Esophagus (tissue), 2 donors: ENCODE measurements around the gene COL11A1. TPM values are rescaled to one million over a fixed set of nuclear protein-coding genes. Genes with fewer than 3 reads are reported as not detected.
A peak's percentile ranks its signal among the peaks of the same experiment; 100 is the strongest.

ENCODE experiments used
- H3K27ac ChIP-seq, 2 donors: one replicate each; pipeline ENCODE4 v1.5.1; 2013; ENCODE audit warnings: low read depth in 2 of 2, mild to moderate bottlenecking in 2 of 2, inconsistent platforms in 1 of 2, low read length in 1 of 2, moderate library complexity in 1 of 2
- H3K27me3 ChIP-seq, 2 donors: one replicate each; pipeline ENCODE4 v1.6.1; 2013; ENCODE audit warnings: low read length in 2 of 2, control low read depth in 1 of 2, mild to moderate bottlenecking in 1 of 2; ENCODE audit not compliant: insufficient read depth in 2 of 2, control insufficient read depth in 1 of 2
- H3K36me3 ChIP-seq, 2 donors: one replicate each; pipeline ENCODE4 v1.6.1; 2013; ENCODE audit warnings: low read length in 1 of 2; ENCODE audit not compliant: control insufficient read depth in 2 of 2, insufficient read depth in 2 of 2
- H3K4me1 ChIP-seq, 2 donors: one replicate each; pipeline ENCODE4 v1.6.1; 2013; ENCODE audit warnings: low read length in 1 of 2; ENCODE audit not compliant: control insufficient read depth in 2 of 2, insufficient read depth in 2 of 2
- H3K4me3 ChIP-seq, 2 donors: one replicate each; pipeline ENCODE4 v1.5.1; 2013; ENCODE audit warnings: low read length in 2 of 2, mild to moderate bottlenecking in 2 of 2, low read depth in 1 of 2, moderate library complexity in 1 of 2
- H3K9me3 ChIP-seq, 2 donors: one replicate each; pipeline ENCODE4 v1.6.1; 2013; ENCODE audit warnings: mild to moderate bottlenecking in 2 of 2, low read depth in 1 of 2, low read length in 1 of 2, moderate library complexity in 1 of 2; ENCODE audit not compliant: control insufficient read depth in 2 of 2, insufficient read depth in 1 of 2
- WGBS, 2 donors: extraction: QIAGEN DNeasy Blood & Tissue Kit; methylation state at CpG; one replicate each; pipeline ENCODE4 v1.1.7; 2013; 5-methylcytosine and 5-hydroxymethylcytosine counted together
- polyA plus RNA-seq, 2 donors: library from polyadenylated mRNA; stranded (reverse); fragments of 200-250 nt; gene quantifications; one replicate each; pipeline ENCODE4 v1.2.3, GENCODE V29; 2013
- donor health status: healthy with polysubstance abuse.
- donor health status: Bipolar disorder and iron deficiency.

COL11A1 gene
- polyA plus RNA-seq, 2 donors = 0.01 to 0.08 TPM

DNA sequence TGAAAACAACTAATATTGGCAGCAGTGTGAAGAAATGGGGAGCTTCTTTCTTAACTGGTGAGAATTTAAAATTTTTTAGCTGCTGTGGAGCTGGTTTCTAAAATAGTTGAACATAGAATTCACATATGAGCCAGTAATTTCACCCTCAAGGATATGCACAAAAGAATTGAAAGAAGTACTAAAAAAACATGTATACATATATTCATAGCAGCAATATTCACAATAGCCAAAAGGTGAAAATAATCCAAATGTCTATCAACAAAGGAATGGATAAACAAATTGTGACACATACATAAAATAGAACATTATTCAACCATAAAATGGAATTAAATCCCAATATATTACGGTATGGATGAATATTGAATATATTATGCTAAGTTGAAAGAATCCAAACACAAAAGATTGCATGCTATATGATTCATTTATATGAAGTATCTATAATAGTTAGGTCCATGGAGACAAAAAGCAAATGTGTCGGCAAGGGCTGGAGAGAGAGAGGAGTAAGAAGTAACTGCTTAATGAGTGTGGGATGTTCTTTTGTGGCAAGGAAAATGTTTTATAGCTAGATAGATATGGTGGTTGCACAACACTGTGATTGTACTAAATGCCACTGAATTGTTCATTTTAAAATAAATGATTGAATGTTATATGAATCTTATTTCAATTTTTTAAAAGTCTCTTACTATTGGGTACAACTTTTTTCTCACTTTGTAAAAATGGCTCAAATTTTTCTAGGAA lies 14.8 kb upstream of the COL11A1 start:
- Histone ChIP-seq H3K9me3 (no peaks in the 10 kb centered on the region), H3K27ac (no peak overlapping the region)
- 79 to 83% methylated on average over 2 of the region's 2 CpGs for WGBS, 2 donors

DNA sequence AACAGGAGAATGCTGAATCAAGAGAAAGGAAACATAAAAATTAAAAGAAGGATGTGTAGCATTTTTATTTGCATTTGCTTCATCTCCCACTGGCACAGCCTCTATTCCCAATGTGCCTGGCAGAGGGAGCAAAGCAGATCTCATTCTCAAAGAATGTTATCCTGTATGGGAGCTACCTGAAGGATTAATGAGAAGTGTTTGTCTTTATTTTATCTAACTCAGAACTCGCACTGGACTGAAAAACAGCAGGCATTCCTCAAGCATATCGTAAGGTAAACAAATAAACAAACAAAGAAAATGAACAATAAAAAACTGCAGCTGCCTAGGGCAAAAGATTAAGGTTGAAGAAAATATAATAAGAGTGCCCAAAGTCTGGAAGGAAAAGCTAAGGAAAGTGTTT lies 12.7 kb upstream of the COL11A1 start:
- H3K36me3 ChIP-seq = no peaks in the 10 kb centered on the region
- WGBS, 2 donors = 64 to 71% methylated on average over 2 of the region's 2 CpGs
- H3K27me3 ChIP-seq = no peaks in the 10 kb centered on the region
- no peaks in the 10 kb centered on the region for H3K4me1 ChIP-seq
- no peak overlapping the region for H3K27ac ChIP-seq
- H3K9me3 ChIP-seq = no peaks in the 10 kb centered on the region
- H3K4me3 ChIP-seq = no peak overlapping the region

More for the DNA sequence above, 14.8 kb upstream of the COL11A1 start:
- H3K36me3 ChIP-seq = no peaks in the 10 kb centered on the region
- no peak overlapping the region for H3K4me3 ChIP-seq
- no peaks in the 10 kb centered on the region for H3K4me1 ChIP-seq
- no peaks in the 10 kb centered on the region for H3K27me3 ChIP-seq

DNA sequence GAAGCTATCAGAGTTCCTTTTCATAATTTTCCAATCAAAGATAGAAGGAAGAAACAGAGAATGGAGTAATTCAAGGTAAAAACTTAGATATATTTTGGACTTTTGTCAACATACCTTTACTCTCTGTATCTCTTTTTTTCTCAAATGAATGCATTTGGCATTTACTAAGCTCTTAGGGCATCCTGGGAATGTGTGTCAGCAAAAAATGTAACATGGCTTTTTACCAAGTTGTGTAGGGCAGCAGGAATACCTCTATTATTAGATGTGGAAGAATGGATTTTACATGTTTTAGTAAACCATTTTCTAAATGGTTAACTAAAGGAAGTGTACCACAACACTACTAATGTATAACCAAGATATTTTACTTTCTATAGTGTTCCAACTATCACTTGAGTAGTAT lies 4.2 kb upstream of the COL11A1 start:
- Histone ChIP-seq H3K4me1 (peaks cover 3 to 4% of the 10 kb centered on the region in 2 donors), H3K27ac (no peak overlapping the region)

DNA sequence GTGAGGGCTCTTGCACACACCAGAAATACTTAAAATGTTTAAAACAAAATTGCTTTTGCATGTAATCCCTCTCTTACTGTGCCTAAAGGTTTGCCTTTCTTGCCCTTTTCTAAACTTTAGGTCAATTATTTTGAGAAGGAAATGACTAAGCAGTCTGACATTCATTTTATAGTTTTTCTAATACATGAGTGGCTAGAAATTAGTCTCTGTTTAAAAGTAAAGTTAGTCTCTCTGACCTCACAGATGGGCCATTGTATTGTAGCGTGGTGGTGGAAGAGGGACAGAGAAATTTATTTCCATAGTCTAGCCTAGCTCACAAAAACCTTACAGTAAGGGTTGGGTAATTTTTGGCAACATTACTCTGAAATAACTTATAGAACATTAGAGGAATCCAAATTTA lies 3.6 kb upstream of the COL11A1 start:
- Histone ChIP-seq H3K4me1 (peaks cover 3 to 4% of the 10 kb centered on the region in 2 donors), H3K9me3 (no peaks in the 10 kb centered on the region), H3K4me3 (no peak overlapping the region), H3K36me3 (no peaks in the 10 kb centered on the region), H3K27me3 (no peaks in the 10 kb centered on the region), H3K27ac (no peak overlapping the region)
- 71 to 75% methylated on average over 1 of the region's 1 CpG for WGBS, 2 donors

More for the DNA sequence above, 4.2 kb upstream of the COL11A1 start:
- no peaks in the 10 kb centered on the region for H3K9me3 ChIP-seq
- no peaks in the 10 kb centered on the region for H3K27me3 ChIP-seq
- H3K4me3 ChIP-seq = no peak overlapping the region
- no peaks in the 10 kb centered on the region for H3K36me3 ChIP-seq

DNA sequence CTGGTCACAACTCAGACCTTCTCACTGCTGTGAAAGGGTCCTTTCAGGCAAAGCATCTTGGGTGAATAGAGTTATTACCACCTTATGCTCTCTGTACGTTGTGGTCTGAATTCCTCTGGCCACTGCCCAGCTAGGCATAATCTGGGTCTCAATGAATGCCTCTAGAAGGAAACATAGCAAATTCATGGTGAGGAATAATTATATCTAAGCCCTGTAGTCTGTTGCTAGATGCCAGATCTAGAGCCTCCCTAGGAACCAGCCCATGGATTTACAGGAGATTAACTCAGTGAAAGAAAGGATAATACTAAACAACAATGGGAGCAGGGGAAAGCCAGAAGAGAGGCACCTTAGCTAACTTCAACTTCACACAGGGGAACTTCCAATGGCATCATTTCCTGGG lies 2.4 kb upstream of the COL11A1 start:
- Histone ChIP-seq H3K9me3 (no peaks in the 10 kb centered on the region), H3K27ac (no peak overlapping the region), H3K4me1 (peaks cover 3 to 4% of the 10 kb centered on the region in 2 donors), H3K36me3 (no peaks in the 10 kb centered on the region), H3K4me3 (no peak overlapping the region), H3K27me3 (no peaks in the 10 kb centered on the region)
- WGBS, 2 donors = 0 to 35% methylated on average over 1 of the region's 1 CpG

DNA sequence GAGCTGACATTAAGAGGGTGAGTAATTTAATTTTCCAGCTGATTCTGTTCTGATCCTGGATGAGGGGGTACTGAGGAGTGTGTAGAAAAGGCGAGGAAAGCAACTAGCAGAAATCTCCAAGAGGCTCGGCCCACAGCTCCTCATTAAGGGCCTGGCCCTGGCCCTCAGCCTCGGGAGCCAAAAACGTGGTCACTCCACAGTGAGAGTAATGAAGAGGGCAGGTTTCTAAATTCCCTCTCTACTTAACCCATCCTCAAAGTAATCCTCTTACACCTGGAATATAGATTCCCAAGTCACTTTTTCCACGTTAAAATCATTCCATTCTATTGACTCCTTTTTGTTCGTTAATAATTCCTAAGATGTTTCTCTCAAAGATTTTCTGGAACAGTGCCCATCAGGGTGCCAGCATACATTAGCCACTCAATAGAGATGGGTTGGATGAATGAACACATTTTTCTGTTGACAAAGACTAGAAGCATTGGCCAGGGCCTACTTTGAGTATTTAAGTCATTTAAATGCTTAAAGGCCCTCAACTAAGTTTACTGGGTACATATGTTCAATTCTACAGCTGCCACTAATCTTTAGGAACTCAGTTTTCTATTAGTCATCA lies 1.1 kb upstream of the COL11A1 start:
- no peaks in the 10 kb centered on the region for H3K9me3 ChIP-seq
- H3K27me3 ChIP-seq = no peaks in the 10 kb centered on the region
- H3K4me3 ChIP-seq = no peak overlapping the region
- peaks cover 3 to 4% of the 10 kb centered on the region in 2 donors for H3K4me1 ChIP-seq
- 73 to 82% methylated on average over 6 of the region's 6 CpGs for WGBS, 2 donors
- H3K36me3 ChIP-seq = no peaks in the 10 kb centered on the region
- no peak overlapping the region for H3K27ac ChIP-seq

DNA sequence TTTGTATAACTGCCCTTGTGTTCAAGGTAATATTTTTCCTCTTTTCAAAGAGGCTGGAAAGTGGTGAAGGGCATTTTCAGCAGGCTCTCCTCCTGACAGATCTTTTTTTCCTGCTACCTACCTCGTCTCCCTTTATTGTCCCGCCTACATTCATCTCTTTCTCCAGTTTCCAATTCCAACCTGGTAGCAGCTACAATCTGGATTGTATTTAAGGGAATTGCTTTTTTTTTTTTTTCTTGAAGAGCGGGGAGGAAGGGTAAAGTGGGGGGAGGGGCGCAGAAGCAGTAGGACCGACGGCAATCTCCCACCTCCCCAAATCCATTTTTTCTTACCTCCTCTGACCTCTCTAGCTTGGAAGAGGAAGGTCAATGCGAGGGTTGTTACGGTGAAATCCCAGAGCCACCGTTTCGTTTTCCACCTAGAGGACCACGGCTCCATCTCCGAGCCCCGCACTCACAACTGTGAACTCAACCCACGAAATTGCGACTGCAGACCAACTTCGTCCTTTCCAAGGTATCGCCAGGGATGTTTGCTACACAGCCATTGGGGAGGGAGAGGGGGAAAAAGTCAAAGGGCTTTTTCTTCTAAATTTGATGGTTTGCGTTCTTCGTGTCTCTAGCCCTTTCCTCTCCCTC lies 464 bp downstream of the COL11A1 start:
- Histone ChIP-seq H3K36me3 (no peaks in the 10 kb centered on the region), H3K27ac (no peak overlapping the region), H3K27me3 (no peaks in the 10 kb centered on the region), H3K4me1 (peaks cover 3 to 4% of the 10 kb centered on the region in 2 donors), H3K9me3 (no peaks in the 10 kb centered on the region), H3K4me3 (peak overlapping the region in 1 of 2 donors; percentile 23)
- 2 to 3% methylated on average over 19 of the region's 19 CpGs for WGBS, 2 donors

DNA sequence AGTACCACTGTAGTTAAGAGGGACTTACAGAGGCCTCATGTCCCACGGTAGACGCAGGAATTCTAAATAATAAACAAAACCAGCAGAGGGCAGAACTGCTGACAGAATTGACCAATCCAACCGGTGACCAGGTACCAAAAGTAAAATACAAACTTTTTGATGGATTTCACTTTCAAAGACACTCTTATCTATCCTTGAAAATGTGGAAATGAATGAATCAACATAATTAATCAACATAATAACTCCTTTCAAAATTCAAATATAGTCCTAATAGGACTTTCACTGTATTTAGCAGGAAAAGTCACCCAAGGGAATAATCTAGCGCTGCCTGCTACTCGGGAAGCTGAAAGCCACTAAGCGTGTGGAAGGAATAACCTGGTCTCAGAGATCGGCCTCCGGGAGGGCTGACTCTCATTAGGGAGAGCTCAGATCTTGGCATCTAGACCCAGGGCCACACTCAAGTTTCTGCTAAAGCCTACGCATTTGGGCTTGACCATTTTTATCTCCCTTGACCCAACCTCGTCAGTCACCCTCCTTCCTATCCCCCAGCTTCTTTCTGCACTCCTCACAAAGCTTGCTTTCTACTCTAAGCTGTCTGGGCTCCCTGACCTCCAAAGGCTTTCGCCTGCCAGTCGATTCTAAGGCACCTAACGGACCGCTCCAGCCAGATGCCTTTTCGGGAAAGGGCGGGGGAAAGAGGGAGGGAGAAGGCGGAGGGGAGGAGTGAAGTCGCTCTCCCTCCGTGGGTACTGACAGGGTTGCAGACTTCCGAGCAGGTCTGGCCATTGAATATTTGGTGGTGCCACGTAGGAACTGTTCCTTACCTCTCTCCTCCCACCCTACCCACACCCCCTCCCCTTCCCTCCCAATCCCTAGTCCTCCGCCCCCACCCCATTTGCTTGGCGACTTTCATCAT lies 1.6 kb downstream of the COL11A1 start:
- WGBS, 2 donors = 2% methylated on average over 20 to 23 of the region's 23 CpGs
- Histone ChIP-seq H3K4me3 (peak overlapping the region in 1 of 2 donors; percentile 27), H3K27me3 (no peaks in the 10 kb centered on the region), H3K9me3 (no peaks in the 10 kb centered on the region), H3K36me3 (no peaks in the 10 kb centered on the region), H3K4me1 (peaks cover 3 to 4% of the 10 kb centered on the region in 2 donors), H3K27ac (no peak overlapping the region)

DNA sequence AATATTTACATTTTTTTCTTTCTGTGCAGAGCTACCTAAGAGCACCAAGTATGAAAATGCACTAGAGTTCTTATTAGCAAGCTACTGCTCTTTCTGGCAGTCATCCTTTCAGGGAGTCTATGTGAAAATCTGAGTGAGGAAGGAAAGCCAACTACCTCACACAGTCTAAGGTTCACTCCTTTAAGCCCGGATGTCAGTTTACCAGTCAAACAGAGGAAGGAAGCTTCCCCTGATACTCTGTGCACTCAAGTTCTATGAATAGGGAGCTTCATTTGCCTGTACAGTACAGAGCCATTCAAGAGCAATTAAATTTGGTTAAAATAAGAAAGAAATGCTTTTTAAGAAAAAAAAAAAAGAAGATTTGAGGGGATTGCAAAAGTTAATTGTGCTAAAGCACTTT lies 6.9 kb downstream of the COL11A1 start:
- no peaks in the 10 kb centered on the region for H3K4me1 ChIP-seq
- no peaks in the 10 kb centered on the region for H3K9me3 ChIP-seq
- H3K36me3 ChIP-seq = no peaks in the 10 kb centered on the region
- H3K4me3 ChIP-seq = no peak overlapping the region
- 48 to 50% methylated on average over 1 of the region's 1 CpG for WGBS, 2 donors
- H3K27me3 ChIP-seq = no peaks in the 10 kb centered on the region
- H3K27ac ChIP-seq = no peak overlapping the region
